HCT116 (cell line): ENCODE data around the gene SIRPD.

Experiments
- CTCF ChIP-seq, 3 experiments: fragments of 200-600 bp in 1 of 3; sonication (generic) in 1 of 3; IDR thresholded peaks in 2 of 3; conservative IDR thresholded peaks in 1 of 3; 2 replicates each; pipeline ENCODE4 v1.5.1; 2012 to 2017; ENCODE audit warnings: low read depth in 2 of 3, low read length in 2 of 3, antibody characterized with exemption in 1 of 3, borderline replicate concordance in 1 of 3, control low read depth in 1 of 3, mild to moderate bottlenecking in 1 of 3, mixed read lengths in 1 of 3, mixed run types in 1 of 3, moderate library complexity in 1 of 3; ENCODE audit not compliant: insufficient read depth in 1 of 3
- ELF1 ChIP-seq: IDR thresholded peaks from 2 replicates; pipeline ENCODE4 v1.6.1; 2012; ENCODE audit warnings: low read depth, borderline replicate concordance
- EZH2 ChIP-seq: fragments of 200-600 bp; sonication (generic); IDR thresholded peaks from 2 replicates; pipeline ENCODE4 v1.6.1; 2017; ENCODE audit warnings: antibody characterized with exemption, mixed run types
- MAX ChIP-seq: IDR thresholded peaks from 2 replicates; pipeline ENCODE4 v1.6.1; 2012

DNA sequence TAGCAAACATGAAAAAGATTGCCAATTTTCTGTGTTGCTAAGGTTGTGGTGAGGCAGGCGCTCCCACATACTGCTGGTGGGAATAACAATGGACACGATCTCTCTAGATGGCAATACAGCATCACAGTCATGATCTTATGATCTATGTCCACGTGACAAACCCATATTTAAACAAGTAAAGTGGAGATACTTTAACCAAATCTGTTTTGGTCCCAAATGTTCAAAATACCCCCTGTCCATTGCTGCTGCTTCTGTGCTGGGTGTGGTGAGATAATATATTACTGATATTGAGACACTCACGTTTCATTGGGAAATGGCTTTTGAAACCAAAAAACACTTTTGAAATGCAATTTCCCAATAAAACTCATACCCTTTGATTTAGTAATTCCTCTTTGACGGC, 23.0 kb downstream of the SIRPD start:
- no peak for TF ChIP-seq CTCF (IDR thresholded peaks at IDR 0.05 in 2 of 3, conservative IDR thresholded peaks at IDR 0.05 in 1 of 3; ENCODE audit: borderline replicate concordance in 1 of 3, insufficient read depth in 1 of 3, low read depth in 2 of 3, low read length in 2 of 3)
- no peak for TF ChIP-seq EZH2
- no peak for TF ChIP-seq ELF1
- no peak for TF ChIP-seq MAX
